Endothelial cell of umbilical vein (primary cell): Measurements from ENCODE around the gene SCML2.

Source experiments
- CTCF ChIP-seq, 2 donors: IDR thresholded peaks; 1 replicate in 1 of 2; 2 replicates in 1 of 2; pipeline ENCODE4 v1.5.1; 2011; ENCODE audit warnings: low read length in 2 of 2, mild to moderate bottlenecking in 2 of 2, moderate library complexity in 2 of 2, control low read depth in 1 of 2, inconsistent platforms in 1 of 2, low read depth in 1 of 2; ENCODE audit not compliant: insufficient read depth in 1 of 2; ENCODE audit errors: extremely low read depth in 1 of 2
- EZH2 ChIP-seq: IDR thresholded peaks from 2 replicates; pipeline ENCODE4 v1.6.1; 2012; ENCODE audit warnings: borderline replicate concordance, low read depth, mild to moderate bottlenecking, moderate library complexity, low read length, inconsistent platforms; ENCODE audit not compliant: severe bottlenecking
- FOS ChIP-seq: IDR thresholded peaks from 2 replicates; pipeline ENCODE4 v1.6.1; 2011; ENCODE audit warnings: mild to moderate bottlenecking, low read length, moderate library complexity, borderline replicate concordance; ENCODE audit not compliant: insufficient read depth
- GATA2 ChIP-seq: IDR thresholded peaks from 2 replicates; pipeline ENCODE4 v1.7.0; 2011; ENCODE audit warnings: low read depth, mild to moderate bottlenecking, moderate library complexity, mixed read lengths, low read length; ENCODE audit not compliant: insufficient read length, insufficient read depth
- MAX ChIP-seq: IDR thresholded peaks from 2 replicates; pipeline ENCODE4 v1.6.1; 2011; ENCODE audit not compliant: insufficient read depth, insufficient read length
- MYC ChIP-seq: IDR thresholded peaks from one replicate; pipeline ENCODE4 v1.6.1; 2011; ENCODE audit warnings: mild to moderate bottlenecking, low read depth, low read length
- POLR2A ChIP-seq: IDR thresholded peaks from 2 replicates; pipeline ENCODE4 v1.6.1; 2012; ENCODE audit warnings: low read depth, mild to moderate bottlenecking, control low read depth, low read length

DNA sequence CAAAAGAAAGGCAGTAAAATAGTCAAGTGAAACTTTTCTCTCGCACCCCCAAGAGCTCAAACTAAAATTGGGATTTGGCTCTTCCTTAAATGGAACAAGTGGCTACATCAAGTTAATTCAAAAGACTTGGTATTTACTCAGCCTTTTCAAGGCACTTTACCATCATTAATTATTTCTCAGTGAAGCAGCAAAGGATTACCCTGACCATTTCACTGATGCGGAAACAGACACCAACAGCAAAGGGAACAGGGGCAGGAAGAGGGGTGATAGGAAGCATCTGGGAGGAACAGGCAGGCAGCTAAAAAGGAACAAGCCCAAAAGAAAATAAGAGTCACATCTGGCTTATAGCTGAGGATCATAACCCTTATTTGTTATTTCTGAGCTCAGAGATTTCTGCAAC, 2.7 kb downstream of the SCML2 start:
- TF ChIP-seq MAX (no peak), CTCF (IDR thresholded peaks at IDR 0.05; ENCODE audit: extremely low read depth in 1 of 2, insufficient read depth in 1 of 2, low read depth in 1 of 2, low read length in 2 of 2) (no peak), FOS (no peak), EZH2 (no peak), GATA2 (no peak), POLR2A (no peak), MYC (no peak)
